Measurements from ENCODE around the gene DENND1A.
A peak's percentile ranks its signal among the peaks of the same experiment; 100 is the strongest.
"Not testable (repeated sequence)": the region's sequence is repeated elsewhere in the genome, so short reads cannot be mapped to it uniquely, and the experiment has no call there.

The DENND1A gene, protein sequence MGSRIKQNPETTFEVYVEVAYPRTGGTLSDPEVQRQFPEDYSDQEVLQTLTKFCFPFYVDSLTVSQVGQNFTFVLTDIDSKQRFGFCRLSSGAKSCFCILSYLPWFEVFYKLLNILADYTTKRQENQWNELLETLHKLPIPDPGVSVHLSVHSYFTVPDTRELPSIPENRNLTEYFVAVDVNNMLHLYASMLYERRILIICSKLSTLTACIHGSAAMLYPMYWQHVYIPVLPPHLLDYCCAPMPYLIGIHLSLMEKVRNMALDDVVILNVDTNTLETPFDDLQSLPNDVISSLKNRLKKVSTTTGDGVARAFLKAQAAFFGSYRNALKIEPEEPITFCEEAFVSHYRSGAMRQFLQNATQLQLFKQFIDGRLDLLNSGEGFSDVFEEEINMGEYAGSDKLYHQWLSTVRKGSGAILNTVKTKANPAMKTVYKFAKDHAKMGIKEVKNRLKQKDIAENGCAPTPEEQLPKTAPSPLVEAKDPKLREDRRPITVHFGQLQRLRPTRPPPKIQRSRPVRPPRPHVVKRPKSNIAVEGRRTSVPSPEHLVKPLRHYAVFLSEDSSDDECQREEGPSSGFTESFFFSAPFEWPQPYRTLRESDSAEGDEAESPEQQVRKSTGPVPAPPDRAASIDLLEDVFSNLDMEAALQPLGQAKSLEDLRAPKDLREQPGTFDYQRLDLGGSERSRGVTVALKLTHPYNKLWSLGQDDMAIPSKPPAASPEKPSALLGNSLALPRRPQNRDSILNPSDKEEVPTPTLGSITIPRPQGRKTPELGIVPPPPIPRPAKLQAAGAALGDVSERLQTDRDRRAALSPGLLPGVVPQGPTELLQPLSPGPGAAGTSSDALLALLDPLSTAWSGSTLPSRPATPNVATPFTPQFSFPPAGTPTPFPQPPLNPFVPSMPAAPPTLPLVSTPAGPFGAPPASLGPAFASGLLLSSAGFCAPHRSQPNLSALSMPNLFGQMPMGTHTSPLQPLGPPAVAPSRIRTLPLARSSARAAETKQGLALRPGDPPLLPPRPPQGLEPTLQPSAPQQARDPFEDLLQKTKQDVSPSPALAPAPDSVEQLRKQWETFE

GRCh38 chr9:123929870-123930831 is at the start of gene DENND1A:
DENND1A (minus strand) TSS chr9:123930126; CDS start chr9:123929905, 221 bp downstream.
- peak; percentile 81 to 97 (median 96) for DNase-seq

GRCh38 chr9:123978981-123979380 is 49.1 kb upstream of the DENND1A start:
- no peak for DNase-seq

GRCh38 chr9:123976579-123976978 is 46.7 kb upstream of the DENND1A start:
- DNase-seq: not testable (repeated sequence)

DNA sequence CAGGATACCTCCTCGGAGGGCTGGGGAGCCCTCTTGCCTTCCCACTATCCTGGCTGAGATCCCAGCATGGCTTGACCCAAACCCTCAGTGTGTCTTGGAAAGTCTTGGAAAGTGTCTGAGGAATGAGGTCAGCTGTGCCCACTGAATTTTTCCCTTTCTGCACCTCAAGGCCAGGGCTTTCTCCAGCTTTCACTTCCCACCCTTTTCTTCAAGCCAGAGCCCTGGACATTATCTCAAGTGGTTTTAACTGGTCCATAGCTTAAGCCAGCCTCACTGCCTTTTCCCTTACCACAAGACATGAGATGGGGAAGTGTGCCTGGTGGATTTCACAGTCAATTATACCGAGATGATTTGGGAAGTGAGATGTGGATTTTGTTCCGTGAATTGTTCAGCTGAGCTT is 45.9 kb upstream of the DENND1A start:
- DNase-seq: no peak

DNA sequence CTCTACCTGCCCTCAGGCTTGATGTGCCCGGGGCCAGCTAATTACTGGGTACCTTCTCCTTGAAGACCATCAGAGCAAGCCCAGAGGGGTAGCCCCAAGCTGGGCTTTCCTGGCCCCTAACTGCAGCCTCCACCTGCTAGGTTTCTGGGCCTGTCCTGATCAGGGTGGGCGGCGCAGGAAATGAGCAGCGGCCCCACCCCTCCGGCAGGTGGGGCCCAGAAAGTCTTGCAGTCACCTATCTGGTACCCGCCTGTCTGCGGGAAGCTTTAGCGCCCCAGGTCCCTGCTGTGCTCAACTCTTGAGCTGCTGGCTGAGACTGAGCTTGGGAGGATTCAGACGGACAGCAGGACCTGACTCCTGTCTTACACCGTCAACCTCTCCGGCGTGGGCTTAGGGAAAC is 44.5 kb upstream of the DENND1A start:
- DNase-seq: no peak

GRCh38 chr9:123973590-123974223 is 43.8 kb upstream of the DENND1A start:
- no peak for DNase-seq

DNA sequence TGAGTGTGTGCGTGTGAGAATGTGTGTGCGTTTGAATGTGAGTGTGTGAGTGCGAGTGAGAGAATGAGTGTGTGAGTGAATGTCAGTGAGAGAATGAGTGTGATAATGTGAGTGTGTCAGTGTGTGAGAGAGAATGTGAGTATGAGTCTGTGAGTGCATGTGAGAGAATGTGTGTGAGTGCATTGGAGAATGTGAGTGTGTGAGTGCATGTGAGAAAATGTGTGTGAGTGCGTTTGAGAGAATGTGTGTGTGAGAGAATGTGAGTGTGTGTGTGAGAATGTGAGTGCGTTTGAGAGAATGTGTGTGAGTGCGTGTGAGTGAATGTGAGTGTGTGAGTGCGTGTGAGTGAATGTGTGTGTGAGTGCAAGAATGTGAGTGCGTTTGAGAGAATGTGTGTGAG is 42.7 kb upstream of the DENND1A start:
- no peak for DNase-seq

- no peak for DNase-seq
Measured at GRCh38 chr9:123967323-123967722, 37.4 kb upstream of the DENND1A start.

DNA sequence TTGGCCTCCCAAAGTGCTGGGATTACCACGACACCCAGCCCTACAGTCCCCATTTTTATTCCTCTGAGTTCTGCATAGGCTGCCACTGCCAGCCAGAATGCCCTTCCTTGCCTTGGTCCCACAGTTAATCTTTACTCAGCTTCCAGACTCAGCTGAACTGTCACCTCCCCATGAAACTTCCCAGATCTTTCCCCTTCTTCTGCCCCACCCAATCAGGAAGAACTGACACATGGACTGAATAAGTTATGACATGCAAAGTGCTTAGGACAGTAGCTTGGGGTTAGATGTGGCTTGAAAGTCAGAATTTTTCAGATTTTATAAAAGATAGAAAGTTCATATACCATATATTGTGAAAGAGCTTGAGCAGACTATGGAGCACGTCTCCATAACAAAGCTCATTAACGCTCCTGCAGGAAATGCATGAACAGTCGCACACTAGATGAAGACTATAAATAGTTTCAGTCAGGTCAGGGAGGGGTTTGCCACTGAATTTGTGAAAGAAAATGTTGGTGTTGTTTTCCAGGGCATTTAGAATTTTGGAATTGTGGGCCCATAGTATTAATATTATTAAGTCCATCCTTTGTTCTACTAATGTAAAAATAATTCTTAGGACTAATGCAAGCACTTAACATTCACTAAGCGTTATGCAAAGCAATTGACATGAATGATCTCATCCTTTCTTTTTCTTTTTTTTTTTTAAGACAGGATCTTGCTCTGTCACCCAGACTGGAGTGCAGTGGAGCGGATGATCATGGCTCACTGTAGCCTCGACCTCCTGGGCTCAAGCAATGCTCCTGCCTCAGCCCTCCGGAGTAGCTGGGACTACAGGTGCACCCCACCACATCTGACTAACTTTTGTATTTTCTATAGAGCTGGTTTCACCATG is 36.1 kb upstream of the DENND1A start:
- DNase-seq: no peak

DNA sequence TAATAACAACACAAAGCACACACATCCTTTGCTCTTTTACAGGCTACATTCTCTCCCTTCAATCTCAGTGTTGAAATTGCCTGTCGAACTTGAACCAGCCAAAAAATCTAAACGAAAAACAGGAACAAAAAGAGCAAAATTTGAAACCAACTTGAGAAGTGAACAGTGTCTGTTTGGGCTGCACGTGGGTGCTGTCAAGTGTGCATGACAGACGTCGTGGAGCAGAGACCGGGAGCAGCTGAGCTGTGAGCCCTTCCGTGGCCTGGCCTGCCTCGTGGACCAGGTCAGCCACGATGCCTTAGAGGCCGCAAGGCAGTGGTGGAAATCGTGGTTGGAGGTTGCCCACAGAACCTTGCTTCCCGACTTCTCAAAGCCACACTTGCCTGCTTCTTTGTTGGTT is 34.8 kb upstream of the DENND1A start:
- no peak for DNase-seq

DNA sequence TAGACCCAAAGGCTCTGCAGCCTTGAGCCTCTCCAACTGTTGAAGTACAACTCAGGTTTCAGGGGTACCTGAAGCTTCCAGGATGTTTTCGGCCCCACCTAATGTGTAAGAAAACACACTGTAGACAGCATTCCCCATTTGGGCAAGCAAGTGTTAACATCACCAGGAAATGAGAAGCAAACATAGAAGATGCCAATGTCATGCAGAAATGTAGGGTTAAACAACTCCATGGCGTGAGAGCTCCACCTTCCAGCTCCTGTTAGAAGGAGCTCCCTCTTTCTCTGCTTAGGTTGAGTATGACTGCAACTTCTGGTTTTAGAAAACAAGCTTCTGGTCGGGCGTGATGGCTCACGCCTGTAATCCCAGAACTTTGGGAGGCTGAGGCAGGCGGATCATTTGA is 31.0 kb upstream of the DENND1A start:
- DNase-seq: no peak

DNA sequence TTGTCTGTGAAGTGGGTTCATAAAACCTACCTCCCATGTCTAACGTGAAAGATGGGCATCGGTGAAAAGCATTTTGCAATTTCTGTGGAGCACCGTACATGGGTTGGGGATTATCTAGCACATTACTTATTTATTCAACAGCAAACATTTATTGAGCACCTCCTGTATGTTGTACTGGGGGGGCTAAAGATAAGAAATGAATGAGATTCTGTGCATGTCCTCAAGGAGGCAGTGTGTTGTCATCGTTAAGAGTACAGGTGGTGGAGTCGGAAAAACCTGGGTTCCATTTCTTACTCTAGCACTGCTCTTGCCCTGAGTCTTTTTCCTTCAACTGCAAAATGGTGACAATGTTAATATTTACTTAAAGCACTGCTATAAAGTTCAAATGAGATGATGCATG is 30.4 kb upstream of the DENND1A start:
- DNase-seq: no peak

DNA sequence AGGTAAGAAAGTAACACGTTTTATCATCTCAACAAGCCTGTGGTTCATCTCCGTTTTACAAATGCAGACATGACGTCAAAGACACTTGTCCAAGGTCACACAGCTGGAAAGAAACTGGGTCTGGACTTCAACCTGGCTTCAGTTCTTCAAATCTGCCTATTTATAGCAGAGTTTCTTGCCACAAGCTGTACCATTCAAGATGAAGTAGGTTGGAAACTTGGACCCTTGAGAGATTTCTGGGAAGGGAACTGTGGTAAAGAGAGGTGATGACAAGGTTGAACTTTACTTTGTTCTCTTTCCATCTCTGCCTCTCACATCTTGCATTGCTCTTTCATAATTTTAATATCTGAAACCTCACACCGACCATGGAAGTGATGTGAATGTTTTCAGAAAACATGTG is 29.9 kb upstream of the DENND1A start:
- no peak for DNase-seq

GRCh38 chr9:123957731-123958130 is 27.8 kb upstream of the DENND1A start:
- no peak for DNase-seq

- no peak for DNase-seq
Measured at GRCh38 chr9:123957168-123957721, 27.3 kb upstream of the DENND1A start.

- DNase-seq: no peak
Measured at GRCh38 chr9:123955637-123956036, 25.7 kb upstream of the DENND1A start.

GRCh38 chr9:123954518-123955280 is 24.8 kb upstream of the DENND1A start:
- DNase-seq: no peak

DNA sequence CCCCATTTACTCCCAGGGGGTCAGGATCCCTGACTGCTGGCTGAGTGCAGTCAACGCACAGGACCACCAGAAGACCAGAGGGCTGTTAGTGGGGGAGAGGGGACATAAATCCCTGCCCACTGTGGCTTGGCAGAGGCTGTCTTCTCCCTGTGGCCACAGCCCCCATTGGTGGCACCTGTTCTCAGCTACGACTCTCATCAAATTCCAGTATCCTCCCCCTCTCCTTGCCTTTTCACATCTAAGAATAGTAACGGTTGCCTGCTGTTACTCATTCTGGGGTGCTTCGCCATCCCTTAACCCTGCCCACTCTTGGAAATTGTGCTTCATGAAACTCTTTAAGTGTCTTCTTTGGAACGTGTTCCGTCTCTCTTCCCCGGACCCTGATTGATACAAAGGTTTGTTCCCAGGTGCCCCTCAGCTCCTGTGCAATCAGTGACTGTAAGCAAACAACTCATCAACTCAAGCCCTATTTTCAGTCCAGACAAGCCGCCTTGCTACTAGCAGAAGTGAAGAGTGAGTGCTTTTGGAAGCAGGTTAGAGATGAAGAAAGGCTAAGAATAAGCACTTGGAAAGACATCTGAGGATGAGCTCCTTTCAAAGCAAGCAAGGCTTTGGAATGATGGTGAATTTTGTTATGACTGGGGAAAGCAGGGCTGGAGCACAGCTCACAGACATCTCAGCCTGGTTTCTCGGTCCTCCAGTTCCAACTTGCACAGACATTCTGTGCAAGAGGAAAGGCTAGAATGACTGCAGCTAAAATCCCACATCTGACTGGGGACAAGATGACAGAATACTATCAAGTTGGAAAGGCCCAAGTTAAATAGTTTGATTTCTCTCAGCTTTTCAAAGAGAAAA is 22.9 kb upstream of the DENND1A start:
- DNase-seq: peak in 1 of 3 experiments; percentile 34

- DNase-seq: peak in 1 of 3 experiments; percentile 37
Measured at GRCh38 chr9:123948286-123948685, 18.4 kb upstream of the DENND1A start.
